ENCODE results near the gene KLK5. TPM values are rescaled to one million over a fixed set of nuclear protein-coding genes. Genes with fewer than 3 reads are reported as not detected.

KLK5 gene
- total and polyA plus RNA-seq, 2 donors (not counting 1 experiment from before 2014, with no cell fraction given), result not detected

DNA sequence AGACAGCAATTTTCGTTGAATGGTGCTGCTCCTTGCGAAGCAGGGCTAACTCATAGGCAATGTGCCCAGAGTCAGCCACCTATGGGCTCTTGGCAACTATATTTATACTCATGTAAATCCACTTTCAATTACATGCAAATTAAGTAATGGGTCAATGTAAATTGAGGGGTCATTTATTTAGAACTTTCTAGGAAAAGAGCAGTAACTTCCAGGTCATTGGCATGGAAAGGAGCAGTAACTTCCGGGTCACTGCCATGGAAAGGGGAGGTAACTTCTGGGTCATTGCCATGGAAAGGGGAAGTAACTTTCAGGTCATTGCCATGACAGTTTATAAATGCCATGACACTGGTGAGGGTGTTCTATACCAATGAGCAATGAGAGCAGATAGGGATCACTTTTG lies 53.3 kb downstream of the KLK5 start:
- Histone ChIP-seq H2AFZ (ENCODE audit: insufficient read depth, low read depth, low read length, poor library complexity, severe bottlenecking) (no peak overlapping the region), H4K20me1 (ENCODE audit: control insufficient read depth, insufficient read depth, low read length, poor library complexity, severe bottlenecking) (no peaks in the 10 kb centered on the region), H3K4me2 (replicated peaks; ENCODE audit: low read depth, low read length, poor library complexity, severe bottlenecking) (no peak overlapping the region), H3K27ac (ENCODE audit: low read length in 2 of 2) (no peak overlapping the region), H3K36me3 (replicated peaks in 1 of 2; ENCODE audit: control extremely low read depth in 1 of 2, control insufficient read depth in 1 of 2, extremely low read depth in 1 of 2, insufficient read depth in 2 of 2, low read length in 1 of 2) (no peaks in the 10 kb centered on the region), H3K4me3 (ENCODE audit: control extremely low read depth in 1 of 5, extremely low read depth in 1 of 5, insufficient read depth in 1 of 5, low read depth in 2 of 5, low read length in 4 of 5) (no peak overlapping the region), H3K4me1 (ENCODE audit: control insufficient read depth in 2 of 2, insufficient read depth in 2 of 2, low read length in 2 of 2) (peaks cover 19 to 22% of the 10 kb centered on the region in 2 donors), H3K9me3 (ENCODE audit: control extremely low read depth in 1 of 3, control insufficient read depth in 2 of 3, insufficient read depth in 1 of 3, low read length in 2 of 3) (peaks cover 2 to 10% (median 7%) of the 10 kb centered on the region in 3 donors), H3K27me3 (replicated peaks in 1 of 4; ENCODE audit: control extremely low read depth in 1 of 4, control insufficient read depth in 3 of 4, insufficient read depth in 4 of 4, low read length in 3 of 4) (no peaks in the 10 kb centered on the region), H3K9ac (ENCODE audit: low read length) (no peak overlapping the region), H3K79me2 (ENCODE audit: control insufficient read depth, insufficient read depth, low read length) (no peaks in the 10 kb centered on the region)
- WGBS (ENCODE audit: insufficient coverage), result 94% methylated on average over 2 of the region's 3 CpGs
- H3K27me3 Mint-ChIP-seq, result peaks cover 3% of the 10 kb centered on the region
- POLR2A ChIA-PET, result no interaction called here
- no peak for ATAC-seq (ENCODE audit: low read depth)
- H3K27ac Mint-ChIP-seq, result no peak overlapping the region
- H3K4me3 Mint-ChIP-seq, result no peak overlapping the region
- no peak for TF ChIP-seq EZH2 (IDR thresholded peaks at IDR 0.05; ENCODE audit: borderline replicate concordance, insufficient read depth, low read depth, low read length, poor library complexity, severe bottlenecking)
- H3K4me1 Mint-ChIP-seq, result peaks cover 38% of the 10 kb centered on the region
- CTCF ChIA-PET, result interaction anchor here (1.0 to 2.5 kb wide), 2 partner anchors 15 to 23 kb away, joined by 3 to 10 read pairs; no protein-coding TSS in a partner anchor
- intact Hi-C loops (cut with micrococcal nuclease), result loop anchor here (5.0 kb wide), 3 partner anchors 62 to 542 kb away; no protein-coding TSS in a partner anchor
- H3K9me3 Mint-ChIP-seq (ENCODE audit: insufficient read depth), result no peaks in the 10 kb centered on the region
- DNase-seq, result no peak

DNA sequence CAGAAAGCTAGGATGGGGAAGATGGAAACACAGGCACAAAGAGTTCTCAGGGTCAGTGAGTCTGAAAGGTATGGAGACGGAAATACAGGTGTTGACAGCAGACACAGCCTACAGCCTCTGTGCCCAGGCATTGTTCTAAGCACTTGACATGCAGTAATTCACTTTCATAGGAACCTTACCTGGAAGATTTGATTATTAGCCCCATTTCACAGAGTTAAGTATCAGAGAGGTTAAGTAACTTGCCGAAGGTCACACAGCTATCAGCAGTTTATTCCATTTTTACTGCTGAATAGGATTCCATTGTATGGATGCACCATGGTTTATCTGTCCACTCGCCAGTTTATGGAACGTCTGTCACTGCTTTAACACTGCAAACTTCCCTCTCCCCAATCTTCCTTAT lies 54.8 kb downstream of the KLK5 start:
- TF ChIP-seq EZH2 (IDR thresholded peaks at IDR 0.05; ENCODE audit: borderline replicate concordance, insufficient read depth, low read depth, low read length, poor library complexity, severe bottlenecking), result no peak
- TF ChIP-seq, protein P1, sequence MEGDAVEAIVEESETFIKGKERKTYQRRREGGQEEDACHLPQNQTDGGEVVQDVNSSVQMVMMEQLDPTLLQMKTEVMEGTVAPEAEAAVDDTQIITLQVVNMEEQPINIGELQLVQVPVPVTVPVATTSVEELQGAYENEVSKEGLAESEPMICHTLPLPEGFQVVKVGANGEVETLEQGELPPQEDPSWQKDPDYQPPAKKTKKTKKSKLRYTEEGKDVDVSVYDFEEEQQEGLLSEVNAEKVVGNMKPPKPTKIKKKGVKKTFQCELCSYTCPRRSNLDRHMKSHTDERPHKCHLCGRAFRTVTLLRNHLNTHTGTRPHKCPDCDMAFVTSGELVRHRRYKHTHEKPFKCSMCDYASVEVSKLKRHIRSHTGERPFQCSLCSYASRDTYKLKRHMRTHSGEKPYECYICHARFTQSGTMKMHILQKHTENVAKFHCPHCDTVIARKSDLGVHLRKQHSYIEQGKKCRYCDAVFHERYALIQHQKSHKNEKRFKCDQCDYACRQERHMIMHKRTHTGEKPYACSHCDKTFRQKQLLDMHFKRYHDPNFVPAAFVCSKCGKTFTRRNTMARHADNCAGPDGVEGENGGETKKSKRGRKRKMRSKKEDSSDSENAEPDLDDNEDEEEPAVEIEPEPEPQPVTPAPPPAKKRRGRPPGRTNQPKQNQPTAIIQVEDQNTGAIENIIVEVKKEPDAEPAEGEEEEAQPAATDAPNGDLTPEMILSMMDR (IDR thresholded peaks at IDR 0.05), result no peak
- Histone ChIP-seq H3K79me2 (ENCODE audit: control insufficient read depth, insufficient read depth, low read length) (no peaks in the 10 kb centered on the region), H3K4me1 (ENCODE audit: control insufficient read depth in 2 of 2, insufficient read depth in 2 of 2, low read length in 2 of 2) (peaks cover 19 to 22% of the 10 kb centered on the region in 2 donors), H4K20me1 (ENCODE audit: control insufficient read depth, insufficient read depth, low read length, poor library complexity, severe bottlenecking) (no peaks in the 10 kb centered on the region), H3K9me3 (ENCODE audit: control extremely low read depth in 1 of 3, control insufficient read depth in 2 of 3, insufficient read depth in 1 of 3, low read length in 2 of 3) (peaks cover 2 to 15% (median 12%) of the 10 kb centered on the region in 3 donors), H2AFZ (ENCODE audit: insufficient read depth, low read depth, low read length, poor library complexity, severe bottlenecking) (no peak overlapping the region), H3K9ac (ENCODE audit: low read length) (peak overlapping the region; percentile 3), H3K27me3 (replicated peaks in 1 of 4; ENCODE audit: control extremely low read depth in 1 of 4, control insufficient read depth in 3 of 4, insufficient read depth in 4 of 4, low read length in 3 of 4) (no peaks in the 10 kb centered on the region), H3K36me3 (replicated peaks in 1 of 2; ENCODE audit: control extremely low read depth in 1 of 2, control insufficient read depth in 1 of 2, extremely low read depth in 1 of 2, insufficient read depth in 2 of 2, low read length in 1 of 2) (no peaks in the 10 kb centered on the region), H3K4me2 (replicated peaks; ENCODE audit: low read depth, low read length, poor library complexity, severe bottlenecking) (no peak overlapping the region), H3K27ac (ENCODE audit: low read length in 2 of 2) (peak overlapping the region in 1 of 2 donors; percentile 84), H3K4me3 (ENCODE audit: control extremely low read depth in 1 of 5, extremely low read depth in 1 of 5, insufficient read depth in 1 of 5, low read depth in 2 of 5, low read length in 4 of 5) (no peak overlapping the region)
- Mint-ChIP-seq H3K4me3 (no peak overlapping the region), H3K4me1 (peaks cover 43% of the 10 kb centered on the region), H3K27ac (peak overlapping the region; percentile 94), H3K27me3 (peaks cover 3% of the 10 kb centered on the region), H3K9me3 (ENCODE audit: insufficient read depth) (no peaks in the 10 kb centered on the region)
- no peak for DNase-seq
- CTCF ChIA-PET, result interaction anchor here (2.5 kb wide), 1 partner anchor 24 kb away, joined by 10 read pairs; no protein-coding TSS in a partner anchor
- POLR2A ChIA-PET, result interaction anchor here (0.6 kb wide), 1 partner anchor 569 kb away, joined by 4 read pairs; the partner anchor contains the start of gene KCNC3
- no peak for ATAC-seq (ENCODE audit: low read depth)
- intact Hi-C loops (cut with micrococcal nuclease), result loop anchor here (5.0 kb wide), 3 partner anchors 61 to 541 kb away; no protein-coding TSS in a partner anchor
- WGBS (ENCODE audit: insufficient coverage), result 75% methylated on average over 2 of the region's 4 CpGs
